ENCODE data around the gene MR1.

DNA sequence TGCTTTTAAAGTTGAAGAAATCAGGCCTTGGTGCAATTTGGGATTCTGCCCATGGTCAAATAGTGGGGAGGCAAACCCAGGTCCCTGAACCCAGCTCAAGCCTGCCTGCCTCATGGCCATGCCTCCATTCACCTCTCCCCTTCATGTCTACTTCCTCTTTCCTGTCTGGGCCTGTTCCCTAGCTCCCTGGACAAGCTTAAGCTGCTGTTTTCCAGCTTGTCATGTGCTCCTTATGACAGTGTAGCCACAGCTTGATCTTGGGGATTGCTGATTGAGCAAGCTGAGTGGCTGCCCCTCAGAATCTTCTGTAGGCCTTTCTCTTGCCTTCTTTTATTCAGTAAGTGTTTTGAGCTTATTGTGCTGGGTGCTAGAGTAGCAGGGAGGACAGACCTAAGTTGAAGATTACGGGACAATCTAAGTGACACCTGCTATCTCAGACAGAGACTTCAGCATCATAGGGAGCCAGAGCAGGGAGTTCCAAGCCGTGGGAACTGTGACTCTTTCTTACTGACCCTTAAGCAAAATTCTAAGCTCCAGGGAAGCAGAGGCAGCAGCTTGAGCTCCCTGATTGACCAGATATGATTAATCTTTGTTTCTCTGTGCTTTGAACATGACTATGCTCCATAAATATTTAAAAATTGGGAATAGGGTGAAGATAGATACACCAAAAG lies 520 bp upstream of the MR1 start:
- TF ChIP-seq, protein P1, sequence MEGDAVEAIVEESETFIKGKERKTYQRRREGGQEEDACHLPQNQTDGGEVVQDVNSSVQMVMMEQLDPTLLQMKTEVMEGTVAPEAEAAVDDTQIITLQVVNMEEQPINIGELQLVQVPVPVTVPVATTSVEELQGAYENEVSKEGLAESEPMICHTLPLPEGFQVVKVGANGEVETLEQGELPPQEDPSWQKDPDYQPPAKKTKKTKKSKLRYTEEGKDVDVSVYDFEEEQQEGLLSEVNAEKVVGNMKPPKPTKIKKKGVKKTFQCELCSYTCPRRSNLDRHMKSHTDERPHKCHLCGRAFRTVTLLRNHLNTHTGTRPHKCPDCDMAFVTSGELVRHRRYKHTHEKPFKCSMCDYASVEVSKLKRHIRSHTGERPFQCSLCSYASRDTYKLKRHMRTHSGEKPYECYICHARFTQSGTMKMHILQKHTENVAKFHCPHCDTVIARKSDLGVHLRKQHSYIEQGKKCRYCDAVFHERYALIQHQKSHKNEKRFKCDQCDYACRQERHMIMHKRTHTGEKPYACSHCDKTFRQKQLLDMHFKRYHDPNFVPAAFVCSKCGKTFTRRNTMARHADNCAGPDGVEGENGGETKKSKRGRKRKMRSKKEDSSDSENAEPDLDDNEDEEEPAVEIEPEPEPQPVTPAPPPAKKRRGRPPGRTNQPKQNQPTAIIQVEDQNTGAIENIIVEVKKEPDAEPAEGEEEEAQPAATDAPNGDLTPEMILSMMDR (conservative IDR thresholded peaks at IDR 0.05 in 1 of 2, IDR thresholded peaks at IDR 0.05 in 1 of 2; ENCODE audit: extremely low read depth in 1 of 2, insufficient read depth in 1 of 2, low read depth in 1 of 2, low read length in 2 of 2), result no peak
- no peak for TF ChIP-seq EZH2 (IDR thresholded peaks at IDR 0.05; ENCODE audit: borderline replicate concordance, low read length)

Data from mammary epithelial cell (primary cell).